ENCODE results near the gene TMEM244. TPM values are rescaled to one million over a fixed set of nuclear protein-coding genes. Genes with fewer than 3 reads are reported as not detected.

TMEM244 gene
- total RNA-seq, 4 donors from 2014 or later, result not detected

DNA sequence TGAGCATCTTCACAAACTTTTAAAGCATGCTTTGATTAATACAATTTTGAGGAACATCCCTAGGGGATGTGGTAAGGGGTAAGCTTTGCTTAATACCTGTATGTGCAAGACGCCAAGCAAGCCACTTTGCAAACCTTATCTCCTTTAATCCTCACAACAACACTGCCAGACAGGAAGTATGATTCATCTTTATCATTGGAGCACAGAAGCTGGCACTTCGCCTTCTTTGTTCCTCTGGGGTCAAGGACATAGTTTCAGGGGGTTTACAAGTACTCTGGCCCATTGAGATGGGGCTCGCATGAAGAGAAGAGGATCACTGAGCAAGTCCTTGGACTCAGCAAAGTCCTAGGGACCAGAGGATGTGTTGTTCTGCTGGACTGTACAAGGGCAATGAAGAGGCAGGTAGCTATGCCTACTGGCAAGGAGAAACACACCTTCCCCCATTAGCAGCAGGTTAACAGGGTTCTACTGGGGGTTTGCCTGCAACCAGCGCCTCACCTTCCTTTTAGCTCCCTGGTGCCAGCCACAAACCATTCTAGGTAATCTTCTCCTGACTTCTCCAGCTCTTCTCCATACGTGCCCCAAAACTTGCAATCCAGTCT, 8.8 kb downstream of the TMEM244 start:
- WGBS, 2 donors, result 73 to 80% methylated on average over 5 of the region's 5 CpGs
- H3K9me3 ChIP-seq, result no peaks in the 10 kb centered on the region

DNA sequence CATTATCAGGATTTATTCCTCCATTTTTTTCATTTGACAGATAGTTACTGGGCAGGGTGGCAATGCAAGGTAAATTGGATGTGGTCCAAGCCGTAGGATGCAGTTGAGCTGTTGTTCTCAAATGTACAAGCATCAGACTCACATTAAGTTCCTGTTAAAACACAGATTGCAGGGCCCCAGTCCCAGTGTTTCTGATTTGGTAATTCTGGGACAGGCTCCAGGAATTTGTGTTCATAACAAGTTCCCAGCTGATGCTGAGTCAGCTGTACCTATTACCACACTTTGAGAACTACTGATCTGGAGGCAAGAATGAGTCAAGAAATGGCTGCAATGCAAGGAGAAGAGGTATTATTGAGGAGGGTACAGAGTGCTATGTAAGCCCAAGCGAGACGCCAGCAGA, 11.7 kb downstream of the TMEM244 start:
- no peaks in the 10 kb centered on the region for H3K4me1 ChIP-seq
- no peaks in the 10 kb centered on the region for H3K9me3 ChIP-seq
- no peaks in the 10 kb centered on the region for H3K36me3 ChIP-seq
- H3K27ac ChIP-seq, result no peak overlapping the region
- DNase-seq (ENCODE audit: low spot score in 2 of 2), result no peak
- TF ChIP-seq, protein P1, sequence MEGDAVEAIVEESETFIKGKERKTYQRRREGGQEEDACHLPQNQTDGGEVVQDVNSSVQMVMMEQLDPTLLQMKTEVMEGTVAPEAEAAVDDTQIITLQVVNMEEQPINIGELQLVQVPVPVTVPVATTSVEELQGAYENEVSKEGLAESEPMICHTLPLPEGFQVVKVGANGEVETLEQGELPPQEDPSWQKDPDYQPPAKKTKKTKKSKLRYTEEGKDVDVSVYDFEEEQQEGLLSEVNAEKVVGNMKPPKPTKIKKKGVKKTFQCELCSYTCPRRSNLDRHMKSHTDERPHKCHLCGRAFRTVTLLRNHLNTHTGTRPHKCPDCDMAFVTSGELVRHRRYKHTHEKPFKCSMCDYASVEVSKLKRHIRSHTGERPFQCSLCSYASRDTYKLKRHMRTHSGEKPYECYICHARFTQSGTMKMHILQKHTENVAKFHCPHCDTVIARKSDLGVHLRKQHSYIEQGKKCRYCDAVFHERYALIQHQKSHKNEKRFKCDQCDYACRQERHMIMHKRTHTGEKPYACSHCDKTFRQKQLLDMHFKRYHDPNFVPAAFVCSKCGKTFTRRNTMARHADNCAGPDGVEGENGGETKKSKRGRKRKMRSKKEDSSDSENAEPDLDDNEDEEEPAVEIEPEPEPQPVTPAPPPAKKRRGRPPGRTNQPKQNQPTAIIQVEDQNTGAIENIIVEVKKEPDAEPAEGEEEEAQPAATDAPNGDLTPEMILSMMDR (IDR thresholded peaks at IDR 0.05), result no peak
- TF ChIP-seq POLR2A (IDR thresholded peaks at IDR 0.05), result no peak
- no peak for TF ChIP-seq EP300 (IDR thresholded peaks at IDR 0.05)
- H3K4me3 ChIP-seq, result no peak overlapping the region
- 87 to 97% methylated on average over 3 of the region's 3 CpGs for WGBS, 2 donors
- no peaks in the 10 kb centered on the region for H3K27me3 ChIP-seq

More for the DNA sequence above, 8.8 kb downstream of the TMEM244 start:
- TF ChIP-seq POLR2A (IDR thresholded peaks at IDR 0.05) (no peak), EP300 (IDR thresholded peaks at IDR 0.05) (no peak)
- TF ChIP-seq, protein P1 (IDR thresholded peaks at IDR 0.05), result no peak
- Histone ChIP-seq H3K36me3 (no peaks in the 10 kb centered on the region), H3K4me1 (no peaks in the 10 kb centered on the region), H3K4me3 (no peak overlapping the region), H3K27me3 (no peaks in the 10 kb centered on the region), H3K27ac (no peak overlapping the region)
- no peak for DNase-seq (ENCODE audit: low spot score in 2 of 2)

DNA sequence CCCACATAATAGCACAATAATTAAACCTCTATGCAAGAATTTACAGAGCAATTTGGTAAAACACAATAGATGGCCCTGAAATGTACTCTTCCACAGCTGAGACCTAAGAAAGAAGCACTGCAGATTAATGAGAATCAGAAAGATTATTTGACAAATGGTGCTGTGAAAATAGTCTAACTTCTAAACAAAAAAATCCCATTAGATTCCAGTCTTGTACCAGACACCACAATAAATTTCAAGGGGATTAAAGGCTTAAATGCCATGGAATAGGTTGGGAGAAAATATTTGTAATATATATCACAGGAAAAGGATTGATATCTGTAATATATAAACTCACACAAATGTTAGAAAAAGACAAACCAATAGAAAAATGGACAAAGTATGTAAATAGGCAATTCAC, 14.4 kb downstream of the TMEM244 start:
- DNase-seq (ENCODE audit: low spot score in 2 of 2), result no peak
- Histone ChIP-seq H3K4me3 (no peak overlapping the region), H3K27me3 (no peaks in the 10 kb centered on the region), H3K4me1 (no peaks in the 10 kb centered on the region), H3K27ac (no peak overlapping the region), H3K9me3 (no peaks in the 10 kb centered on the region), H3K36me3 (no peaks in the 10 kb centered on the region)
- TF ChIP-seq, protein P1 (IDR thresholded peaks at IDR 0.05), result no peak
- TF ChIP-seq POLR2A (IDR thresholded peaks at IDR 0.05) (no peak), EP300 (IDR thresholded peaks at IDR 0.05) (no peak)

DNA sequence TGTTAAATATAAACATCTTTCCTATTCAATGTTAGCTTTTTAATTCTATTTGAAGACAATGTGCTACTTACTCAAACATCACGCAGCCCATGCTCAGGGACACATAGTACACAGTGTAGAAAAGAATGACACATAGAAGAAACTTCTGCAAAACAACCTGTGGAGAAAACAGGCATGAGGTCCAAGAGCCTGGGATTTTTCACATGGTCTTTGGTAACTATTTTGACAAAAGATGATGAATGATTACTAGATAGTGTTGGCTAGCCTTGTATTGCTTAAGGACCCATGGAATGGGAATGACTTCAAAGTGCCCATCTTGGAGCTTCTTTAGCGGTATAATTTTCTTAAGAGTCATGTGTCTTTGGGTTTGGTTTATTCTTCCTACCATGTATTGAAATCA, 15.4 kb downstream of the TMEM244 start:
- Histone ChIP-seq H3K27me3 (no peaks in the 10 kb centered on the region), H3K27ac (no peak overlapping the region), H3K9me3 (no peaks in the 10 kb centered on the region), H3K36me3 (no peaks in the 10 kb centered on the region), H3K4me3 (no peak overlapping the region), H3K4me1 (no peaks in the 10 kb centered on the region)
- TF ChIP-seq EP300 (IDR thresholded peaks at IDR 0.05) (no peak), POLR2A (IDR thresholded peaks at IDR 0.05) (no peak)
- TF ChIP-seq, protein P1 (IDR thresholded peaks at IDR 0.05), result no peak
- WGBS, 2 donors, result 98% methylated on average over 2 of the region's 2 CpGs
- DNase-seq (ENCODE audit: low spot score in 2 of 2), result no peak

DNA sequence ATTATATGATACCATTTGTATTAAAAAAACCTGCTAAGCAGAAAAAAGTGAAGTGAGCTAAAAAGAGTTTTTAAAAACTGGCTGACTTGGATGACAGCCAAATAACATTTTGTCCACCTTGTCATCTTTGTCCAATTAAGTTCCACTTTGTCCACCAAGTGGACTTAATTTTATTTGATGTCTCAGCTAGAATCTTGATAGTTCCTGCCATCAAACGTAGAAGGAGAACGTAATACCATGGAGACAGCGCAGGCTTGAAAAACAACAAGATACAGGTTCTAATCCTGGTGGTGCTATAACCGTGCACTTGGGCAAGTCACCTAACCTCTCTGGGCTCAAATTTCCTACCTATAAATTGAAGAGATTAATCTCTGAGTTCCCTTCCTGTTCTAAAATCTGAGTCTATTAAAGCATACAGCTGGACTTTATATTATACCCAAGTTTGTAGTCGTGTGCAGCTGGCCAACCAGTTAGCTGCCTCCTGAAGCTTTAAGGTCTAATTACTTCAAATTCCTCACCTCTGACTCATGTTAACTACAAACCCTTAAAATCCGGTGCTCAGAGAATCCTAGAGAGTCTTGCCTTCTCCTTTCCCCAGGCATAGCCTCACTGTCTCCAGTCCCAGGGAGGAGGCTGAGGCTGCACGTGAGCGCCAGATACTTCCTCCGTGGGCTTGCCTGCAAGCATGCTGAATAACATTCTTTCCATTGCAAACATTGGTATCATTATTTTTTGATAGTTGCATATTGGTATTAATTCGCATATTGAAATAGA, 16.8 kb downstream of the TMEM244 start:
- H3K27ac ChIP-seq, result no peak overlapping the region
- TF ChIP-seq POLR2A (IDR thresholded peaks at IDR 0.05) (no peak), EP300 (IDR thresholded peaks at IDR 0.05) (no peak)
- no peaks in the 10 kb centered on the region for H3K27me3 ChIP-seq
- WGBS, 2 donors, result 54 to 67% methylated on average over 10 of the region's 10 CpGs
- no peaks in the 10 kb centered on the region for H3K36me3 ChIP-seq
- DNase-seq (ENCODE audit: low spot score in 2 of 2), result no peak
- no peak overlapping the region for H3K4me3 ChIP-seq
- H3K9me3 ChIP-seq, result no peaks in the 10 kb centered on the region
- no peaks in the 10 kb centered on the region for H3K4me1 ChIP-seq

Measured in tibial nerve (tissue), 4 donors.